ENCODE data around the gene GIPC1. TPM values are rescaled to one million over a fixed set of nuclear protein-coding genes. Genes with fewer than 3 reads are reported as not detected.

Gene GIPC1
- total RNA-seq, 2 experiments from 2014 or later, result 17.3 to 19.6 TPM

DNA sequence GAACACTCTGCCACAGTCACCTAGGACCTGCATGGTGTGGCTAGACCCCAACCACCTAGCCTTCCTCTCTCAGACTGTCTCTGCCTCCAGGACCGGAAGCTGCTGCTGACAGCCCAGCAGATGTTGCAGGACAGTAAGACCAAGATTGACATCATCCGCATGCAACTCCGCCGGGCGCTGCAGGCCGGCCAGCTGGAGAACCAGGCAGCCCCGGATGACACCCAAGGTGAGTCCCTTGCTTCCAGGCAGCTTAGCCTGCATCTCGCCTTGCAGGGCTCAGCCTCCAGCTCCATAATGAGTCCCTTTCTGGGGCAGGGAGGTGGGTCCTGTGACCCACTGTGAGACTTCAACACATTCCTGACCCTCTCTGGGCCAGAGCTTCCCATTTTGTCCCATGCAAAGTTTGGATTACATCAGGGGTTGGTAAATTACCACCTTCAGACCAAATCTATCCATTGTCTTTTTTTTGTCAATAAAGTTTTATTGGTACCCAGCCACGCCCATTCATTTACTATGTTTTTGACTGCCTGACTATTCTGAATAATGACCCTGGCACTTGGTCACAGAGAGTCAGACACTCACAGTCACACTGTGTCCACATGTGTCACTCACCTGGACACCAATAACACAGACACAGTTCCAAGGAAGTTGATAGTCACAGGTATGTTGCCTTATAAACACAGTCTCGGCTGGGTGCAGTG, 49.4 kb downstream of the GIPC1 start:
- ATAC-seq (no peak), DNase-seq (no peak)
- intact Hi-C loops (cut with micrococcal nuclease), result no loop called here
- H3K27ac Mint-ChIP-seq, result no peak overlapping the region
- H3K27me3 Mint-ChIP-seq, result no peaks in the 10 kb centered on the region
- peaks cover 14% of the 10 kb centered on the region for H3K4me1 Mint-ChIP-seq (ENCODE audit: low read depth)
- peaks cover 55% of the 10 kb centered on the region for H3K36me3 Mint-ChIP-seq (ENCODE audit: low read depth)
- H3K4me3 Mint-ChIP-seq, result no peak overlapping the region
- TF ChIP-seq, protein P1, sequence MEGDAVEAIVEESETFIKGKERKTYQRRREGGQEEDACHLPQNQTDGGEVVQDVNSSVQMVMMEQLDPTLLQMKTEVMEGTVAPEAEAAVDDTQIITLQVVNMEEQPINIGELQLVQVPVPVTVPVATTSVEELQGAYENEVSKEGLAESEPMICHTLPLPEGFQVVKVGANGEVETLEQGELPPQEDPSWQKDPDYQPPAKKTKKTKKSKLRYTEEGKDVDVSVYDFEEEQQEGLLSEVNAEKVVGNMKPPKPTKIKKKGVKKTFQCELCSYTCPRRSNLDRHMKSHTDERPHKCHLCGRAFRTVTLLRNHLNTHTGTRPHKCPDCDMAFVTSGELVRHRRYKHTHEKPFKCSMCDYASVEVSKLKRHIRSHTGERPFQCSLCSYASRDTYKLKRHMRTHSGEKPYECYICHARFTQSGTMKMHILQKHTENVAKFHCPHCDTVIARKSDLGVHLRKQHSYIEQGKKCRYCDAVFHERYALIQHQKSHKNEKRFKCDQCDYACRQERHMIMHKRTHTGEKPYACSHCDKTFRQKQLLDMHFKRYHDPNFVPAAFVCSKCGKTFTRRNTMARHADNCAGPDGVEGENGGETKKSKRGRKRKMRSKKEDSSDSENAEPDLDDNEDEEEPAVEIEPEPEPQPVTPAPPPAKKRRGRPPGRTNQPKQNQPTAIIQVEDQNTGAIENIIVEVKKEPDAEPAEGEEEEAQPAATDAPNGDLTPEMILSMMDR (IDR thresholded peaks at IDR 0.05), result no peak
- CTCF ChIA-PET, result interaction anchor here (1.0 to 1.5 kb wide), 3 partner anchors 21 to 85 kb away, joined by 3 read pairs; no protein-coding TSS in a partner anchor
- POLR2A ChIA-PET, result interaction anchor here (0.5 kb wide), 1 partner anchor 19 kb away, joined by 3 read pairs; no protein-coding TSS in a partner anchor
- H3K9me3 Mint-ChIP-seq, result no peaks in the 10 kb centered on the region

- H3K4me3 Mint-ChIP-seq, result no peak overlapping the region
- H3K27me3 Mint-ChIP-seq, result no peaks in the 10 kb centered on the region
- H3K9me3 Mint-ChIP-seq, result no peaks in the 10 kb centered on the region
- ChIA-PET CTCF (no interaction called here), POLR2A (no interaction called here)
- no peak overlapping the region for H3K27ac Mint-ChIP-seq
- intact Hi-C loops (cut with micrococcal nuclease), result no loop called here
- TF ChIP-seq, protein P1 (IDR thresholded peaks at IDR 0.05), result no peak
- H3K36me3 Mint-ChIP-seq (ENCODE audit: low read depth), result peaks cover 49% of the 10 kb centered on the region
- no peak for ATAC-seq
- DNase-seq, result no peak
- peaks cover 29% of the 10 kb centered on the region for H3K4me1 Mint-ChIP-seq (ENCODE audit: low read depth)
Observed at GRCh38 chr19:14443632-14444216, 52.2 kb downstream of the GIPC1 start.

- TF ChIP-seq, protein P1 (IDR thresholded peaks at IDR 0.05), result no peak
- Mint-ChIP-seq H3K27ac (no peak overlapping the region), H3K36me3 (ENCODE audit: low read depth) (peaks cover 45% of the 10 kb centered on the region), H3K27me3 (no peaks in the 10 kb centered on the region), H3K4me3 (no peak overlapping the region), H3K9me3 (no peaks in the 10 kb centered on the region), H3K4me1 (ENCODE audit: low read depth) (peaks cover 29% of the 10 kb centered on the region)
- intact Hi-C loops (cut with micrococcal nuclease), result no loop called here
- ChIA-PET POLR2A (no interaction called here), CTCF (interaction anchor here (1.0 kb wide), 1 partner anchor 37 kb away, joined by 3 read pairs; no protein-coding TSS in a partner anchor)
- ATAC-seq (no peak), DNase-seq (no peak)
Observed at GRCh38 chr19:14442891-14443631, 52.9 kb downstream of the GIPC1 start.

DNA sequence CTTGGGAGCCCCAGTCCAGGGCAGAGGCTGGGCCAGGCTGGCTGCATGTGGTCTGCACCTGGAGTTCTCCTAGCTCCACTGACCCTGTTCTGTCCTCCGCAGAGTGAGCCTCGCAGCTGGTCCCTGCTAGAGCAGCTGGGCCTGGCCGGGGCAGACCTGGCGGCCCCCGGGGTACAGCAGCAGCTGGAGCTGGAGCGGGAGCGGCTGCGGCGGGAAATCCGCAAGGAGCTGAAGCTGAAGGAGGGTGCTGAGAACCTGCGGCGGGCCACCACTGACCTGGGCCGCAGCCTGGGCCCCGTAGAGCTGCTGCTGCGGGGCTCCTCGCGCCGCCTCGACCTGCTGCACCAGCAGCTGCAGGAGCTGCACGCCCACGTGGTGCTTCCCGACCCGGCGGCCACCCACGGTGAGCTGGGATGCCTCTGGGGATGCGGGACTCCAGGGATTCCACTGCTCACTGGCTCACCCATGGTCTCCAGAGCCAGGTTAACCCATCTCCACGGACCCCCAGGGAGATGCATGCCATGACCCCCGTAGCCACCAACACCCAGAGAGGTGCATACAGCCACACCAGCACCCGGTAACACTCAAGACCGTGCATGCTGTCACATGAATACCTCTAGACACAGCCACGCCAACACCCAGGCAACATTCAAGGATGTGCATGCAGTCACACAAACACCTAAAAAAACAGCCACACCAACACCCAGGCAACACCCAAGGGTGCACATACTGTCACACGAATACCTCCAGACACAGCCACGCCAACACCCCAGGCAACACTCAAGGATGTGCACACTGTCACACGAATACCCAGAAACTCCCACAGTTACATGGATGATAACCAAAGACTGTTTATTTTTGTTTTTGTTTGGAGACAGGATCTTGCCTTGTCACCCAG, 54.6 kb downstream of the GIPC1 start:
- Mint-ChIP-seq H3K36me3 (ENCODE audit: low read depth) (peaks cover 43% of the 10 kb centered on the region), H3K4me3 (peak overlapping the region; percentile 82), H3K9me3 (no peaks in the 10 kb centered on the region), H3K4me1 (ENCODE audit: low read depth) (peaks cover 30% of the 10 kb centered on the region), H3K27me3 (no peaks in the 10 kb centered on the region), H3K27ac (peak overlapping the region; percentile 25)
- no peak for DNase-seq
- POLR2A ChIA-PET, result interaction anchor here (0.9 to 1.3 kb wide), 2 partner anchors 22 to 23 kb away, joined by 3 to 4 read pairs; partner anchors contain the start of gene DDX39A
- TF ChIP-seq, protein P1 (IDR thresholded peaks at IDR 0.05), result no peak
- no peak for ATAC-seq
- CTCF ChIA-PET, result interaction anchor here (1.0 to 1.5 kb wide), 2 partner anchors 9 to 39 kb away, joined by 3 to 4 read pairs; partner anchors contain the start of gene PKN1
- intact Hi-C loops (cut with micrococcal nuclease), result no loop called here

Data from activated CD8-positive, alpha-beta T cell treated with anti-CD3 and anti-CD28 coated beads for 36 hours (primary cell).